ENCODE measurements around the gene CAMK1D.

GRCh38 chr10:12322583-12323131 is 26.7 kb upstream of the CAMK1D start:
- TF ChIP-seq CTCF (conservative IDR thresholded peaks at IDR 0.05; ENCODE audit: low read depth in 2 of 2) (no peak), POLR2AphosphoS5 (IDR thresholded peaks at IDR 0.05; ENCODE audit: low read depth) (no peak), EZH2 (IDR thresholded peaks at IDR 0.05; ENCODE audit: low read depth, unreplicated experiment) (no peak), ETS1 (IDR thresholded peaks at IDR 0.05) (no peak), CREB1 (CRISPR knock-in tag; IDR thresholded peaks at IDR 0.05; ENCODE audit: low read depth) (no peak), EZH2phosphoT487 (IDR thresholded peaks at IDR 0.05; ENCODE audit: unreplicated experiment) (no peak), ZNF114 (CRISPR knock-in tag; IDR thresholded peaks at IDR 0.05) (no peak)
